Central memory CD4-positive, alpha-beta T cell (primary cell): ENCODE data around the gene TMPRSS9.

Experiments
- DNase-seq: peaks from one replicate; pipeline ENCODE4 v3.0.0; 2022

TMPRSS9 gene

GRCh38 chr19:2329501-2329916 lies 30.6 kb upstream of the TMPRSS9 start:
- no peak for DNase-seq

- DNase-seq, result no peak
Observed at GRCh38 chr19:2330255-2330631, 29.8 kb upstream of the TMPRSS9 start.

GRCh38 chr19:2330632-2331284 lies 29.3 kb upstream of the TMPRSS9 start:
- no peak for DNase-seq

- DNase-seq, result no peak
Observed at GRCh38 chr19:2331601-2332246, 28.3 kb upstream of the TMPRSS9 start.

GRCh38 chr19:2332341-2333026 lies 27.6 kb upstream of the TMPRSS9 start:
- DNase-seq, result peak; percentile 67

GRCh38 chr19:2333027-2333806 lies 26.8 kb upstream of the TMPRSS9 start:
- no peak for DNase-seq

GRCh38 chr19:2333807-2334211 lies 26.3 kb upstream of the TMPRSS9 start:
- no peak for DNase-seq

GRCh38 chr19:2334426-2334825 lies 25.6 kb upstream of the TMPRSS9 start:
- DNase-seq, result no peak

- DNase-seq, result no peak
Observed at GRCh38 chr19:2334986-2335846, 24.8 kb upstream of the TMPRSS9 start.

GRCh38 chr19:2335848-2336247 lies 24.2 kb upstream of the TMPRSS9 start:
- DNase-seq, result no peak

- no peak for DNase-seq
Observed at GRCh38 chr19:2336528-2337328, 23.3 kb upstream of the TMPRSS9 start.

- no peak for DNase-seq
Observed at GRCh38 chr19:2337329-2337707, 22.7 kb upstream of the TMPRSS9 start.

- DNase-seq, result no peak
Observed at GRCh38 chr19:2338055-2338615, 21.9 kb upstream of the TMPRSS9 start.

GRCh38 chr19:2338751-2339643 lies 21.1 kb upstream of the TMPRSS9 start:
- no peak for DNase-seq

GRCh38 chr19:2339644-2340310 lies 20.3 kb upstream of the TMPRSS9 start:
- DNase-seq, result no peak

- no peak for DNase-seq
Observed at GRCh38 chr19:2340496-2341243, 19.4 kb upstream of the TMPRSS9 start.

- DNase-seq, result no peak
Observed at GRCh38 chr19:2341244-2341751, 18.8 kb upstream of the TMPRSS9 start.

- no peak for DNase-seq
Observed at GRCh38 chr19:2341982-2342381, 18.1 kb upstream of the TMPRSS9 start.
